ENCODE data around the gene GOT1. TPM values are rescaled to one million over a fixed set of nuclear protein-coding genes. Genes with fewer than 3 reads are reported as not detected.

Gene GOT1
- total and polyA plus RNA-seq, 10 of the 15 experiments (the other 5 are each of a cell fraction or from before 2014, with no cell fraction given) = 32.5 to 67.5 (median 50.3) TPM

DNA sequence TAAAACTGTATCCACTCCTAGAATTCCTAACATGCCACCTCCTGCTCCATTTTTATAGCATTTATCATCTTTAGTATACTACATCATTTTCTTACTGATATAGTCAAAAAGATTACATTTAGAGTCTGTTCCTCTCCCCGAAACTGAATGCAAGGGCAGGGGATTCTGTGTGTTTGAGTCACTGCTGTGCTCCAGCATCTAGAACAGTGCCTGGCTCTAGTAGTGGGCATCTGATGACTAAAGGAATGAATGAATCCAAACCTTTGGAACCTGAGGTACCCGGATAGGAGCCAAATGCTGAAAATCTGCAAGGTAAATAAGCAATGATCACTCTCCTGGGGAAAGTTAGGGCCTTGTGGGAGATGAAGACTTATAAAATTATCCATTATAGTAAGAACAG, 18.9 kb downstream of the GOT1 start (continued):
- TF ChIP-seq GATAD2B (conservative IDR thresholded peaks at IDR 0.05; ENCODE audit: low read depth) = no peak

DNA sequence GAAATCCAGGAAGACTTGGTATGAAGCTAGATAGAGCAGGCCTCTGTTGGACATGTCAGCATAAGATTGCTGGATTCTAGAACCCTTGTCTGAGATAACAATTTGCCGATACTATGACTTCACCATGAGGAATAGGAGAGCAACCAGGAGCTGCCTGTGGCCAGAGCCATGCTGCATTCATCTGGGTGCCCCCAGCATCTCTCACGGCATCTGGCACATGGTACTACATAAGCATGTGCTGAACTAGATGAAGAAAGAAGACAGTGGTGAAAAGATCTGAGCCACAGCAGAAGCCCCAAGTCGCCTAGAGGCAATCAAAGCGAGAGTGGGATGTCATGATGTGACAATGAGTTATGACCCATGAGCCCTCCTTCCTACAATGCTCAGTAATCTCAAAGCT, 19.5 kb downstream of the GOT1 start:
- no peak overlapping the region for H3K4me3 ChIP-seq
- ATAC-seq (no peak), DNase-seq (ENCODE audit: low read depth, low spot score) (no peak), FAIRE-seq (no peak)
- ChIA-PET SMC1A (ENCODE audit: uncharacterized antibody, unreplicated experiment) (interaction anchor here (1.8 kb wide), 1 partner anchor 25 kb away, joined by 4 read pairs; no protein-coding TSS in a partner anchor), RAD21 (ENCODE audit: unreplicated experiment) (interaction anchor here (0.5 kb wide), 1 partner anchor 271 kb away, joined by 3 read pairs; no protein-coding TSS in a partner anchor), CTCF (no interaction called here), POLR2A (no interaction called here)
- no peaks in the 10 kb centered on the region for H3K79me2 ChIP-seq (ENCODE audit: control insufficient read depth, insufficient read depth, low read length)
- in situ Hi-C loops (cut with MboI) = no loop called here
- peaks cover 4 to 6% of the 10 kb centered on the region in 2 experiments for H3K36me3 ChIP-seq (ENCODE audit: control insufficient read depth in 2 of 2, insufficient read depth in 2 of 2, low read length in 1 of 2)
- H3K9me3 ChIP-seq (replicated peaks; ENCODE audit: control insufficient read depth, insufficient read depth, low read length) = no peaks in the 10 kb centered on the region
- H2AFZ ChIP-seq (ENCODE audit: control insufficient read depth, low read depth, low read length) = no peak overlapping the region
- intact Hi-C loops (cut with micrococcal nuclease; ENCODE audit: unreplicated experiment) = no loop called here
- H3K27me3 ChIP-seq (replicated peaks in 1 of 2; ENCODE audit: control insufficient read depth in 2 of 2, insufficient read depth in 2 of 2, low read length in 1 of 2) = no peaks in the 10 kb centered on the region
- no peak overlapping the region for H3K27ac ChIP-seq (ENCODE audit: control insufficient read depth, insufficient read depth)
- H3K9ac ChIP-seq (ENCODE audit: control insufficient read depth, insufficient read depth, low read length) = no peak overlapping the region
- WGBS (ENCODE audit: insufficient coverage, insufficient replicate concordance, low lambda C conversion rate, missing lambda C conversion rate) = 100% methylated on average over 4 of the region's 4 CpGs
- H4K20me1 ChIP-seq (ENCODE audit: control insufficient read depth, insufficient read depth) = no peaks in the 10 kb centered on the region
- no peaks in the 10 kb centered on the region for H3K4me1 ChIP-seq (ENCODE audit: control insufficient read depth, insufficient read depth, low read length)
- no TSS peak for BruUV-seq (replicated peaks)
- no peak overlapping the region for H3K4me2 ChIP-seq (ENCODE audit: control insufficient read depth, insufficient read depth)
- TF ChIP-seq GABPA (IDR thresholded peaks at IDR 0.05; ENCODE audit: low read depth) (no peak), ZNF274 (IDR thresholded peaks at IDR 0.05; ENCODE audit: insufficient read depth, insufficient read length) (no peak), ZBED1 (IDR thresholded peaks at IDR 0.05; ENCODE audit: borderline replicate concordance) (no peak), RAD21 (IDR thresholded peaks at IDR 0.05; ENCODE audit: insufficient read depth, low read depth, low read length) (no peak), POLR2AphosphoS2 (IDR thresholded peaks at IDR 0.05; ENCODE audit: low read depth, low read length) (no peak), JUNB (IDR thresholded peaks at IDR 0.05) (no peak), PML (IDR thresholded peaks at IDR 0.05; ENCODE audit: low read length) (no peak), BCL11A (IDR thresholded peaks at IDR 0.05; ENCODE audit: low read depth, low read length) (no peak)
- TF ChIP-seq, protein P1, sequence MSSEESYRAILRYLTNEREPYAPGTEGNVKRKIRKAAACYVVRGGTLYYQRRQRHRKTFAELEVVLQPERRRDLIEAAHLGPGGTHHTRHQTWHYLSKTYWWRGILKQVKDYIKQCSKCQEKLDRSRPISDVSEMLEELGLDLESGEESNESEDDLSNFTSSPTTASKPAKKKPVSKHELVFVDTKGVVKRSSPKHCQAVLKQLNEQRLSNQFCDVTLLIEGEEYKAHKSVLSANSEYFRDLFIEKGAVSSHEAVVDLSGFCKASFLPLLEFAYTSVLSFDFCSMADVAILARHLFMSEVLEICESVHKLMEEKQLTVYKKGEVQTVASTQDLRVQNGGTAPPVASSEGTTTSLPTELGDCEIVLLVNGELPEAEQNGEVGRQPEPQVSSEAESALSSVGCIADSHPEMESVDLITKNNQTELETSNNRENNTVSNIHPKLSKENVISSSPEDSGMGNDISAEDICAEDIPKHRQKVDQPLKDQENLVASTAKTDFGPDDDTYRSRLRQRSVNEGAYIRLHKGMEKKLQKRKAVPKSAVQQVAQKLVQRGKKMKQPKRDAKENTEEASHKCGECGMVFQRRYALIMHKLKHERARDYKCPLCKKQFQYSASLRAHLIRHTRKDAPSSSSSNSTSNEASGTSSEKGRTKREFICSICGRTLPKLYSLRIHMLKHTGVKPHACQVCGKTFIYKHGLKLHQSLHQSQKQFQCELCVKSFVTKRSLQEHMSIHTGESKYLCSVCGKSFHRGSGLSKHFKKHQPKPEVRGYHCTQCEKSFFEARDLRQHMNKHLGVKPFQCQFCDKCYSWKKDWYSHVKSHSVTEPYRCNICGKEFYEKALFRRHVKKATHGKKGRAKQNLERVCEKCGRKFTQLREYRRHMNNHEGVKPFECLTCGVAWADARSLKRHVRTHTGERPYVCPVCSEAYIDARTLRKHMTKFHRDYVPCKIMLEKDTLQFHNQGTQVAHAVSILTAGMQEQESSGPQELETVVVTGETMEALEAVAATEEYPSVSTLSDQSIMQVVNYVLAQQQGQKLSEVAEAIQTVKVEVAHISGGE (CRISPR knock-in tag; IDR thresholded peaks at IDR 0.05) = no peak

All from GM12878 (cell line).